ENCODE measurements around the gene PRKX.
"Not testable (repeated sequence)": the region's sequence is repeated elsewhere in the genome, so short reads cannot be mapped to it uniquely, and the experiment has no call there.

DNA sequence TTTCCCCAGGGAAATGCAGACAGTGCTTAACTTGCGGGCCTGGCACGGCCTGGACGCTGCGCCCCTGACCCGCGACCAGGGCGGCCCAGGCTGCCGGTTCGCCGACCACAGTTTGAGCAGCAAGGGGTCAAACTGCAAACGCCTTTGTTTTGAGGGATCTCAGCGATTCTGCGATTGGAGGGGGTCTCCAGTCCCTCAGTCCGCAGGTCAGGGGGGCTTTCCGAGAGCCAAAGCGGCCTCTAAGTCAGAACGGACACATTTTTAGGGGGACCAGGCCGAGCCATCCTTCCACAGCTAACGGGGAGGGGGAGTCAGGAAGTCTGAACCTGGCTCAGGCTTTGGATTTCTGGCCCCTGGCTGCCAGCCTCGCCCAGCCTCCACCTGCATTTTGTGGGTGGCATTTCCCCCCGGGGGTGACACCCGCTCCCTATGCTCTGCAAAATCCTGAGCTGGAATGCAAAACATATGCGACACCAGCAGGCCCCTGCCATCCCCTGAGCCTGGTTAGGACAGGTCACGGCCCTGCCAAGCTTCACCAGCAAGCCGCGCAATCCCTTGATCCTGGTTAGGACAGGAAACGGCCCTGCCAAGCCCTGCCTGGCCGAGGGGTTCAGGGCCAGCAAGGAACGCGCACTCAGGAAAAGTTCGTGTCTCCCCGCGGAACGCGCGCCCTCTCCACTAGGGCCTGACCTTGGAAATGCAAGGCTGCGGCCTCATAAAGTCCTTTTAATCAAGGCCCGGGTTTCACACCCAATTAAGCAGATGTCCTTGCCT, 1.4 kb upstream of the PRKX start:
- TF ChIP-seq, protein P1, sequence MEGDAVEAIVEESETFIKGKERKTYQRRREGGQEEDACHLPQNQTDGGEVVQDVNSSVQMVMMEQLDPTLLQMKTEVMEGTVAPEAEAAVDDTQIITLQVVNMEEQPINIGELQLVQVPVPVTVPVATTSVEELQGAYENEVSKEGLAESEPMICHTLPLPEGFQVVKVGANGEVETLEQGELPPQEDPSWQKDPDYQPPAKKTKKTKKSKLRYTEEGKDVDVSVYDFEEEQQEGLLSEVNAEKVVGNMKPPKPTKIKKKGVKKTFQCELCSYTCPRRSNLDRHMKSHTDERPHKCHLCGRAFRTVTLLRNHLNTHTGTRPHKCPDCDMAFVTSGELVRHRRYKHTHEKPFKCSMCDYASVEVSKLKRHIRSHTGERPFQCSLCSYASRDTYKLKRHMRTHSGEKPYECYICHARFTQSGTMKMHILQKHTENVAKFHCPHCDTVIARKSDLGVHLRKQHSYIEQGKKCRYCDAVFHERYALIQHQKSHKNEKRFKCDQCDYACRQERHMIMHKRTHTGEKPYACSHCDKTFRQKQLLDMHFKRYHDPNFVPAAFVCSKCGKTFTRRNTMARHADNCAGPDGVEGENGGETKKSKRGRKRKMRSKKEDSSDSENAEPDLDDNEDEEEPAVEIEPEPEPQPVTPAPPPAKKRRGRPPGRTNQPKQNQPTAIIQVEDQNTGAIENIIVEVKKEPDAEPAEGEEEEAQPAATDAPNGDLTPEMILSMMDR (IDR thresholded peaks at IDR 0.05) = not testable (repeated sequence)
- TF ChIP-seq POLR2A (IDR thresholded peaks at IDR 0.05) = not testable (repeated sequence)
